ENCODE results near the gene ACOXL.
"Not testable (repeated sequence)": the region's sequence is repeated elsewhere in the genome, so short reads cannot be mapped to it uniquely, and the experiment has no call there.

The ACOXL gene

GRCh38 chr2:111068435-111069058, 336.2 kb downstream of the ACOXL start:
- no peak overlapping the region for H3K4me3 ChIP-seq (ENCODE audit: low read depth, low read length)
- TF ChIP-seq, protein P1, sequence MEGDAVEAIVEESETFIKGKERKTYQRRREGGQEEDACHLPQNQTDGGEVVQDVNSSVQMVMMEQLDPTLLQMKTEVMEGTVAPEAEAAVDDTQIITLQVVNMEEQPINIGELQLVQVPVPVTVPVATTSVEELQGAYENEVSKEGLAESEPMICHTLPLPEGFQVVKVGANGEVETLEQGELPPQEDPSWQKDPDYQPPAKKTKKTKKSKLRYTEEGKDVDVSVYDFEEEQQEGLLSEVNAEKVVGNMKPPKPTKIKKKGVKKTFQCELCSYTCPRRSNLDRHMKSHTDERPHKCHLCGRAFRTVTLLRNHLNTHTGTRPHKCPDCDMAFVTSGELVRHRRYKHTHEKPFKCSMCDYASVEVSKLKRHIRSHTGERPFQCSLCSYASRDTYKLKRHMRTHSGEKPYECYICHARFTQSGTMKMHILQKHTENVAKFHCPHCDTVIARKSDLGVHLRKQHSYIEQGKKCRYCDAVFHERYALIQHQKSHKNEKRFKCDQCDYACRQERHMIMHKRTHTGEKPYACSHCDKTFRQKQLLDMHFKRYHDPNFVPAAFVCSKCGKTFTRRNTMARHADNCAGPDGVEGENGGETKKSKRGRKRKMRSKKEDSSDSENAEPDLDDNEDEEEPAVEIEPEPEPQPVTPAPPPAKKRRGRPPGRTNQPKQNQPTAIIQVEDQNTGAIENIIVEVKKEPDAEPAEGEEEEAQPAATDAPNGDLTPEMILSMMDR (IDR thresholded peaks at IDR 0.05; ENCODE audit: low read depth, low read length): no peak

DNA sequence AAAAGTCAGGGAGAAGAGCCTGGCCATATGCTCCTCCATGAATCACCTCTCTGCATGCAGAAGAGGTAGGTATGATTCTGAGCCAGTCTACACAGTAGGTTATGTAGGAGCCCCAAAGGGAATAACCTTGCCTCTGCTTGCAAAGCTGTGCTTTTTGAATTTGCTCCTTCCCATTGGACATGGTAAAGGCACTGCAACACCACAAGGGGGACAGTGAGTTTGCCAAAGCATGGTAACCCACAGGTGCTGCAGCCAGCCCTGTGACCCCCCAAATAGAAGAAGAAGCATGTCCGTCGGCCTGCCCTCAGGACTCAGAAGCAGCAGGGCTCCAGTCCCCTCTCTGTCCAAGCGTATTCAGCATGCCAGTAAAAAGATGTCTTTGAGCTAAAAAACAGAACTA, 337.3 kb downstream of the ACOXL start:
- TF ChIP-seq, protein P1 (IDR thresholded peaks at IDR 0.05; ENCODE audit: low read depth, low read length): no peak
- H3K4me3 ChIP-seq (ENCODE audit: low read depth, low read length): no peak overlapping the region

DNA sequence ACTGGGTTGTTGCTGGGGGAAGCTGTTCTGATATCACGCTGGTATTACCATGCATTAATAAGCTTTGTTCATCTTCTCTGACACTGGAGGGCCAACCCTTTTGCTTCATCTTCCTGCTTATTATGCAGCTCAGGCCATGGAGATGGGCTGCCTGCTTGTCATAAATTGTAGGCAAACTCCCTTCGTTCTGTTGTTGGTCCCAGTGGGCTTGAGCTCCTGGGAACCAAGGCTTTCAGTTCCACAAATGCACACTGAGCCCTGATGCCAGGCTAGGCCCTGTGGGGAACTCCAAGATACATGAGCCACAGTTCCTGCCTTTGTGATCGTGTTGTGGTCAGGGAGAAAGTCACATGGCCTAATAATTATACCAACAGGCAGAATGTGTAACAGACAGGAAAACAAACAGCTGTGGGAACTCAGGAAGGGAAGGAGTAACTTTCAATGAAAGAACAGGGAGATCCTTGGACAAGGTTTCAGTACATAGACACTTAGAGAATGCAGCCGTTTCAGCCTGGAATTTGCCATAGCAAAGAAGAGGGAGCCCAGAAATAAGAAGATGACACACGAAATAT, 339.3 kb downstream of the ACOXL start:
- TF ChIP-seq, protein P1 (IDR thresholded peaks at IDR 0.05; ENCODE audit: low read depth, low read length): no peak
- no peak overlapping the region for H3K4me3 ChIP-seq (ENCODE audit: low read depth, low read length)

DNA sequence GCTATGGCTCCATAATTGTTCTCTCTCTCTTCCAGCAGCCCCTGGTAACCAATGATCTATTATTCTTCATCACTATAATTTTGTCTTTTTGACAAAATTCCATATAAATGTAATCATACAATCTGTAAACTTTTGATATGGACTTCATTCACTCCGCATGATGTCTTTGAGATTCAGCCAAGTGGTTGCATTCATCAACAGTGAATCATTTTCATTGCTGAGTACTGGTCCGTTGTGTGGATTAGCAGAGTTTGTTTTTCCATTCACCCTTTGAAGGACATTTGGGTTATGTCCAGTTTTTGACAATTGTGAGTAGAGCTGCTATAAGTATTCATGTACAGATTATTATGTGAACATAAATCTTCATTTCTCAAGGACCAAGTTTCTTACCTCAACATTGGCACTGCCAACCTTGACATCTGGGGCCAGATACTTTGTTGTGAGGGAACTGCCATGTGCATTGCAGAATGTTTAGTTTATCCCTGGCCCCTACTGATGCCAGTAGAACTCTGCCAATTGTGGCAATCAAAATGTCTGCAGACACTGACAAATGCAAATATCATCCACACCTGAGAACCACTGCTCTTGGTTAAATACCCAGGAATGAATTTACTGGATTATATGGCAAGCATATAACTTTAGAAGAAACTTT, 340.0 kb downstream of the ACOXL start:
- no peak overlapping the region for H3K4me3 ChIP-seq (ENCODE audit: low read depth, low read length)
- TF ChIP-seq, protein P1 (IDR thresholded peaks at IDR 0.05; ENCODE audit: low read depth, low read length): no peak

DNA sequence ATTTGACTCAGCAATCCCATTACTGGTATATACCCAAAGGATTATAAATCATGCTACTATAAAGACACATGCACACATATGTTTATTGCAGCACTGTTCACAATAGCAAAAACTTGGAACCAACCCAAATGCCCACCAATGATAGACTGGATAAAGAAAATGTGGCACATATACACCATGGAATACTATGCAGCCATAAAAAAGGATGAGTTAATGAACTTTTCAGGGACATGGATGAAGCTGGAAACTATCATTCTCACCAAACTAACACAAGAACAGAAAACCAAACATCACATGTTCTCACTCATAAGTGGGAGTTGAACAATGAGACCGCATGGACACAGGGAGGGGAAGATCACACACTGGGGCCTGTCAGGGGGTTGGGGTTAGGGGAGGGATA, 350.3 kb downstream of the ACOXL start:
- H3K4me3 ChIP-seq (ENCODE audit: low read depth, low read length): not testable (repeated sequence)

- TF ChIP-seq, protein P1 (IDR thresholded peaks at IDR 0.05; ENCODE audit: low read depth, low read length): no peak
- H3K4me3 ChIP-seq (ENCODE audit: low read depth, low read length): no peak overlapping the region
Measured at GRCh38 chr2:111091811-111092211, 359.4 kb downstream of the ACOXL start.

- H3K4me3 ChIP-seq (ENCODE audit: low read depth, low read length): no peak overlapping the region
- TF ChIP-seq, protein P1 (IDR thresholded peaks at IDR 0.05; ENCODE audit: low read depth, low read length): no peak
Measured at GRCh38 chr2:111094691-111095090, 362.3 kb downstream of the ACOXL start.

Measured in WI38 (cell line).